ENCODE measurements around the gene INO80E.
A peak's percentile ranks its signal among the peaks of the same experiment; 100 is the strongest.
"Not testable (repeated sequence)": the region's sequence is repeated elsewhere in the genome, so short reads cannot be mapped to it uniquely, and the experiment has no call there.

INO80E gene

DNA sequence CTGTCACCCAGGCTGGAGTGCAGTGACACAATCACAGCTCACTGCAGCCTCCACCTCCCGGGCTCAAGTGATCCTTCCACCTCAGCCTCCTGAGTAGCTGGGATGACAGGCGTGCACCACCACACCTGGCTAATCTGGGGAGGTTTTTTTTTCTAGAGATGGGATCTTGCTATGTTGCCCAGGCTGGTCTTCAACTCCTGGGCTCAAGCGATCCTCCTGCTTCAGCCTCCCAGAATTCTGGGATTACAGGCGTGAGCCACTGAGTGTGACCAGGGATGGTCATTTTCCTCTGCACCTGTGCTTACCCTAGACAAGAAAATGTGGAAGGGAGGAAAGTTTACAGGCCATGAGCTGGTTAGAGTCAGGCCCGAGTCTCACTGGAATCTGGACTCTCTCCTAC, 44.6 kb downstream of the INO80E start:
- DNase-seq: not testable (repeated sequence)

DNA sequence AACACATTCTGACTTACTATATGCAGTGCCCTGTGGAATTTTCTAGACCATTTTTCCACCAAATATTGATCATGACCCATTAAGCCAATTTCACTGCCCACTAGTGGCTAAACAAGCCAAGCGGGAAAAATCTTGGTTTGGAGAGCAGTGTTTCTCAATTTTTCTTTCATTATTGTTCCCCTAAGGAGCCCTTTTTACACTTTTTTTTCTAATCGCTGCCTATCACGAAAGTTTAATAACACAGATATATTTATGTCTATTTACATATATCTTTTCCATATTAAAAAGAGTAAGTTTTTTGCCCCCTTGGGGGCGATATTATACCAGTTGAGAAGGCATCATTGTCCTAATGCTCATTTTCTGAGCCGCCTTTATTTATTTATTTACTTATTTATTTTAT, 45.8 kb downstream of the INO80E start:
- DNase-seq: peak; percentile 41

DNA sequence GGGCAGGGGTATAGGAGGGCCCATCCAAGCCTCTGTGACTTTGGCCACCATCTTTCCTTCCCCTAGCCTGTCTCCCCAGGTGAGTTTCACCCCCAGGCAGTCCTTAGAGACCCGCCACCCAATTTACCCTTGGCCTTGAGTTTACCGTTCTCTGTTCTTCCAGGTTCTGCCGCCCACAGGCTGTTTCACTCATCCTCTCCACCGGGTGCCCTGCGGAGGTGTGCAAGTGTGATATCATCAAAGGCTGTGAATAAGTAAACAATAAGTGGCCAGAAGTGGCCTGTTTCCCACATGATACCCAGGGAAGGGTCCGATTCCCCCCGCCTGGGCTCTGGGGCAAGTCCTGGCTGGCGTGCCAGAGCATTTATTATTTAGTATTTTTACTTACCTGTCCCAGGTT, 50.1 kb downstream of the INO80E start:
- DNase-seq: no peak

DNA sequence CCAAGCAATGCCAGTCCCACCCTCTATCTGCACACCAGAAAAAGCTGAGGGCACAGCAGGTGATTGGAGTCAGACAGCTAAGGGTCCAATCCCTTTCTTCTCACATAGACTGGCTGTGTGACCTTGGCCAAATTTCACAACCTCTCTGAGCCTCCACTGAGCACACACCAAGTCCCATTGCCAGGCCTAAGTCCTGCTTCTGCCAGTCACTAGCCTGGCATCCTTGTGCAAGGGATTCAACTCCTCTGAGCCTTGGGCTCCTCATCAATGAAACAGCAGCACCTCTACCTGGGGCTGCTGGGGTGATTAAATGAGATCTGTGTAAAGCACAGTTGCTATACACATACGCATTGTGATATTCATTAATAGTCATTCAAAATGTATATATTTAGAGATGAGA, 50.5 kb downstream of the INO80E start:
- DNase-seq: no peak

DNA sequence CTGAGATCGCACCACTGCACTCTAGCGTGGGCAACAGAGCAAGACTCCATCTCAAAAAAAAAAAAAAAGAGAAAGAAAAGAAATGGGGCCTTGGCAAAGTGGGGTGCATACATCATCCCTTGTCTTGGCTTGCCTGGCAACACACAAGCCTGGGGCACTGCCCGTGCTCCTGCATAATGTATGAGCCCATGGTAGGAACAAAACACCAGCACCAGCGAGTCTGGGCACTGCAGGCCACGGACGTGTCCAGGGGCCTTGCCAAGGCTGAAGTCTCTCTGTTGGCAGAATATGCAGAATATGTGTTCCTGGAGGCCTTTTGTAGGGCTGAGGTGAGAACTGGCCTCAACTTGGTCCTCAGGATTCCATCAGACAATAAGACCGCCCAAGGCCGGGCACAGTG, 53.8 kb downstream of the INO80E start:
- no peak for DNase-seq

DNA sequence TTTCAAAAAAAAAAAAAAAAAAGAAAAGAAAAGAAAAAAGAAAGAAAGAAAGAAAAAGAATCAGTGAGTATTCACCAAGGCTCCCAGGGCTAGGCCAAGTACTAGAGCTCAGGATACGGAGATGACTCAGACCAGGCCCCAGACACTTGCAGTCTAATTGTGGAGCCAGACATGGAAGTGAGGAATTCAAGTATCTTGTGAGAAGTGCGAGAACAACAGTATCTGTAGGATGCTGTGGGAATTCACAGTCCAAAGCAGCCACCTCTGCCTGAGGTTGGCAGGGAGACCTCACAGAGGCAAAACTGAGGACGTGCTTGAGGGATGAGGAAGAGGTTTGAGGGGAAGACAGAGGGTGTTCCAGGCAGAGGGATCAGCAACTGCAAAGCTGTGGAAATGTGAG, 55.5 kb downstream of the INO80E start:
- DNase-seq: no peak

DNA sequence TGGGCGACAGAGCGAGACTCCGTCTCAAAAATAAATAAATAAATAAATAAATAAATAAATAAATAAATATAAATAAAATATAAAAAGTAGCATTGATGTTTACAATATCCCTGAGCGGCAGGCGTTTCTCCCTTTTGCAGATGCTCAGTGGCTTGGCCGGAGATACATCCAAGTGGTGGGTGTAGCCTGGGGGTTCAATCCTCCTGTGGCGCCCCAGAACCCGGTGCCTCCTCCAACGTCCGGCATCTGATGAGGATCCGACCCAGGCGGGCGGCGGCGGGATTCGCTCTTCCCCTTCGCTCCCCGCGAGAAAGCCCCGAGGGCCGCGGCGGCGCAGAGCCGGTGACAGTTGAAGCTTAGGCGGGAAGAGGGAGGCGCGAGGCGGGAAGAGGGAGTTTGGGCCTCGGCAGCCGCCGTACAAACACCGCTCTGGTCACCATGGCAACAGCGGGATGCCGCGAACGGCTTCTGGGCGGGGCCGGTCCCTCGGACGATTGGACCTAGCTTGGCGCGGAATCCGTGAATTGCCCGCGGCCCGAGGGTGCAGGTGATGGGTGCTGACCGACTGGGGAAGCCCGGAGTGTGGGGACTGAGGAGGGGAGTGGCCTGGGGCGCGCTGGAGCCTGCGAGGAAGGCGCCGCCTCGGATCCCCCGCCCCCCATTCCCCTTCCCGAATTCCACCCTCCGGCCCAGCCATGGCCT, 56.8 kb downstream of the INO80E start:
- DNase-seq: peak; percentile 87

DNA sequence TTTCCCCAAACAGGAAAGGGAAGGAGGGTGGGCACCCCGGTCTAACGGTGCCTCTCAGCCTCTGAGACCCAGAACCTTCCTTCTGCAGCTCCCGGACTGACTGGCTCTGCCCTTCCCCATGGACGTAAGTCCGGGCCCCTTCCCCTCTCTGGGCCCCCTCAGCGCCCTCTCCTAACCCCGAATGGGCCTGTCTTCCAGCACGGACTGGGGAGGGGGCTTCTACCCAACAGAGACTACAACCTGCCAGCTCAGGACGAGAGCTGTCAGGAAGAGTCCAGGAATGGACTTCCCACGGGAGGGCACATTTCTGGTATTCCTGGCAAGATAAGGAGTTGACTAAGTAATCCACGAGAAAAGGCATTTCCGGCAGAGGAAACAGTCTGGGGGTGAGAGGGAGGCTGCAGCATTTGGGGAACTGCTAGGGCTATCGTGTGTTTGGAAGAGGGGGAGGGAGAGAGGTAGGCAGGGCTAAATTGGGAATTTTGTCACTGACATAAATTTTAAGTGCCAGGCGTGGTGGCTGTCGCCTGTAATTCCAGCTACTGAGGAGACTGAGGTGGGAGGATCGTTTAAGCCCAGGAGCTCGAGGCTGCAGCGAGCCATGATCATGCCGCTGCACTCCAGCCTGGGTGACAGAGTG, 57.5 kb downstream of the INO80E start:
- no peak for DNase-seq

DNA sequence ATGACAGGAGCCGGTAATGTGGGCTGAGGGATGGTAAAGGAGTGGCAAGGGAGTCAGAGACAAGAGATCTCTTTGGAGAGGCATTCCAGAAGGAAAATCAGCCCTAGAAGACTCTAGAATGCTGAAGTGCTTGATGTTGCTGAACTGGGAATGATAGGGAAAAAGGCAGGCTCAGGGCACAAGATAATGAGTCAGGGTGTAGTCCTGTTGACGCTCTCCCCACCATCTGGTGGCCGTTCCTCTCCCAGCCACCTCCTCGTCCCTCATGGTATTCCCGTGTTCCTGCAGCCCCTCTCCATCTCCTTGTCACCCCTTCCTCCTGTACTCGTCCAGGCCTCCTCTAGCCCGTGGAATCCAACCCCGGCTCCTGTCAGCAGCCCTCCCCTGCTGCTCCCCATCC, 58.4 kb downstream of the INO80E start:
- no peak for DNase-seq

DNA sequence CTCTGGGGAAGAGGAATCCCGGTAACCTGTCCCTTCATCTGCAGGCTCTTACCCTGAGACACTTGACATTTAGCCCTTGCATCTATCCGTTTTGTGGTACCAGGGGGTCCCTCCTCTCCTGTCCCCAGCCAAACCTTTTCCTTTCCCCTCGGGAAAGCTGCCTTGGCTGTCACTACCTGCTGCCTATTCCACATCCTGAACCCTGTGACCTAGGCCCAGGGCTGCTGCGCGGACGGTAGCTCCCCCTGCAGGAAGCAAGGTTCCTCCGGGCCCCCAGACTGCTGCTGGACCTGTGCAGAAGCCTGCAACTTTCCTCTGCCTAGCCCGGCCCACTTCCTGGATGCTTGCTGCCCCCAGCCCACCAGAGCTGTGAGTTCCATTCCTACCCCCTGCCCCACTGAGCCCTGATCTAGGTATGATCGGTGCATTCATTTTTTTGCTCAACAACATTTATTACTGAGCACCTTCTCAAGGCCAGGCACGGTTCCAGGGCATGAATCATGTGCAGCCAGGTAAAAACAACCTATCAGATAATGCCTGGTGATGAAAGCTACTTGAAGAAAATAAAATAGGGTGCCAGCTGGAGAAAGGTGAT, 59.0 kb downstream of the INO80E start:
- DNase-seq: peak; percentile 36
